ENCODE measurements around the gene PIAS1. TPM values are rescaled to one million over a fixed set of nuclear protein-coding genes. Genes with fewer than 3 reads are reported as not detected.
"Not testable (repeated sequence)": the region's sequence is repeated elsewhere in the genome, so short reads cannot be mapped to it uniquely, and the experiment has no call there.

The PIAS1 gene
- total RNA-seq, 4 donors from 2014 or later: 31.6 to 70.9 (median 40.3) TPM

- ATAC-seq (ENCODE audit: low FRiP score): no peak
- TF ChIP-seq CTCF (IDR thresholded peaks at IDR 0.05): no peak
- DNase-seq (ENCODE audit: low spot score): no peak
These were observed 178.3 kb downstream of the PIAS1 start for GRCh38 chr15:68232449-68232848.

GRCh38 chr15:68232937-68233336 lies 178.8 kb downstream of the PIAS1 start:
- DNase-seq (ENCODE audit: low spot score): no peak
- ATAC-seq (ENCODE audit: low FRiP score): no peak
- no peak for TF ChIP-seq CTCF (IDR thresholded peaks at IDR 0.05)

GRCh38 chr15:68234060-68234459 lies 179.9 kb downstream of the PIAS1 start:
- DNase-seq (ENCODE audit: low spot score) (no peak), ATAC-seq (ENCODE audit: low FRiP score) (no peak)
- no peak for TF ChIP-seq CTCF (IDR thresholded peaks at IDR 0.05)

GRCh38 chr15:68234520-68234919 lies 180.4 kb downstream of the PIAS1 start:
- ATAC-seq (ENCODE audit: low FRiP score); DNase-seq (ENCODE audit: low spot score): not testable (repeated sequence)

GRCh38 chr15:68235022-68235421 lies 180.9 kb downstream of the PIAS1 start:
- no peak for TF ChIP-seq CTCF (IDR thresholded peaks at IDR 0.05)
- DNase-seq (ENCODE audit: low spot score) (no peak), ATAC-seq (ENCODE audit: low FRiP score) (no peak)

GRCh38 chr15:68239025-68239424 lies 184.9 kb downstream of the PIAS1 start:
- TF ChIP-seq CTCF (IDR thresholded peaks at IDR 0.05): no peak
- ATAC-seq (ENCODE audit: low FRiP score): no peak
- no peak for DNase-seq (ENCODE audit: low spot score)

- DNase-seq (ENCODE audit: low spot score) (no peak), ATAC-seq (ENCODE audit: low FRiP score) (no peak)
- no peak for TF ChIP-seq CTCF (IDR thresholded peaks at IDR 0.05)
These were observed 187.2 kb downstream of the PIAS1 start for GRCh38 chr15:68241088-68241935.

Other genes starting within 250 kb of the PIAS1 start
- gene SKOR1, start 228.8 kb upstream of the PIAS1 start, total RNA-seq: 1 to 10 TPM in 1 of 4 donors, under 1 TPM in 3; 0.19 to 1.1 (median 0.49) TPM
- not detected for gene RNU6-1, start 214.3 kb upstream of the PIAS1 start, total RNA-seq
- 10 to 100 TPM in 1 of 4 donors, 1 to 10 TPM in 3; 8.6 to 10.3 (median 9.0) TPM for gene CALML4, start 151.0 kb downstream of the PIAS1 start, total RNA-seq
- gene CLN6, start 175.4 kb downstream of the PIAS1 start, total RNA-seq: 10 to 100 TPM; 15.6 to 40.1 (median 21.3) TPM
- gene FEM1B, start 223.4 kb downstream of the PIAS1 start, total RNA-seq: 10 to 100 TPM; 32.9 to 48.5 (median 40.9) TPM

Data from omental fat pad (tissue), 4 donors.